Mammary epithelial cell (primary cell): ENCODE data around the gene RTN4RL1.

Experiments used
- CTCF ChIP-seq, 2 donors: IDR thresholded peaks in 1 of 2; conservative IDR thresholded peaks in 1 of 2; 2 replicates each; pipeline ENCODE4 v1.5.1; 2011 to 2012; ENCODE audit warnings: inconsistent platforms in 2 of 2, low read length in 2 of 2, mild to moderate bottlenecking in 2 of 2, control low read depth in 1 of 2, low read depth in 1 of 2; ENCODE audit not compliant: insufficient read depth in 1 of 2; ENCODE audit errors: extremely low read depth in 1 of 2
- EZH2 ChIP-seq: IDR thresholded peaks from 2 replicates; pipeline ENCODE4 v1.6.1; 2012; ENCODE audit warnings: low read length, inconsistent platforms, borderline replicate concordance

GRCh38 chr17:2054512-2055291 is 29.6 kb upstream of the RTN4RL1 start, which contains the start of gene HIC1:
- TF ChIP-seq CTCF (conservative IDR thresholded peaks at IDR 0.05 in 1 of 2, IDR thresholded peaks at IDR 0.05 in 1 of 2; ENCODE audit: extremely low read depth in 1 of 2, insufficient read depth in 1 of 2, low read depth in 1 of 2, low read length in 2 of 2) (peak; percentile 68 to 71), EZH2 (no peak)
